H1 (cell line): ENCODE data around the gene CTNNA3.

Source experiments
- CEBPB ChIP-seq: IDR thresholded peaks from 2 replicates; pipeline ENCODE4 v1.6.1; 2012; ENCODE audit warnings: low read depth, low read length
- CHD1 ChIP-seq: IDR thresholded peaks from 2 replicates; pipeline ENCODE4 v1.6.1; 2012; ENCODE audit warnings: low read depth, low read length, improper control_type of control experiment
- CREB1 ChIP-seq: IDR thresholded peaks from 2 replicates; pipeline ENCODE4 v1.6.1; 2012; ENCODE audit warnings: inconsistent platforms
- CTCF ChIP-seq, 3 experiments: IDR thresholded peaks; 1 replicate in 2 of 3; 2 replicates in 1 of 3; pipeline versions ENCODE4 v1.5.1 to v1.6.1; 2011; ENCODE audit warnings: low read length in 3 of 3, mild to moderate bottlenecking in 3 of 3, inconsistent platforms in 2 of 3, low read depth in 1 of 3, moderate library complexity in 1 of 3; ENCODE audit not compliant: insufficient read depth in 1 of 3; ENCODE audit errors: control extremely low read depth in 1 of 3
- E2F6 ChIP-seq: IDR thresholded peaks from 2 replicates; pipeline ENCODE4 v1.6.1; 2012; ENCODE audit warnings: inconsistent platforms
- EP300 ChIP-seq, 2 experiments: IDR thresholded peaks; 1 replicate in 1 of 2; 2 replicates in 1 of 2; pipeline ENCODE4 v1.6.1; 2011 to 2012; ENCODE audit warnings: low read depth in 2 of 2, low read length in 2 of 2, mild to moderate bottlenecking in 2 of 2, borderline replicate concordance in 1 of 2, inconsistent platforms in 1 of 2, moderate library complexity in 1 of 2
- FOSL1 ChIP-seq: IDR thresholded peaks from 2 replicates; pipeline ENCODE4 v1.6.1; 2011; ENCODE audit warnings: mild to moderate bottlenecking, low read depth, low read length, moderate library complexity; ENCODE audit not compliant: insufficient read depth
- GTF2F1 ChIP-seq: IDR thresholded peaks from 2 replicates; pipeline ENCODE4 v1.6.1; 2012; ENCODE audit warnings: low read depth, low read length, improper control_type of control experiment, borderline replicate concordance
- HDAC2 ChIP-seq, 2 experiments: fragments of 300-600 bp in 1 of 2; sonication (generic) in 1 of 2; IDR thresholded peaks; 2 replicates each; pipeline ENCODE4 v1.6.1; 2011 to 2012; ENCODE audit warnings: low read depth in 2 of 2, low read length in 2 of 2, mild to moderate bottlenecking in 2 of 2, moderate library complexity in 2 of 2, borderline replicate concordance in 1 of 2, inconsistent platforms in 1 of 2
- NRF1 ChIP-seq: IDR thresholded peaks from 2 replicates; pipeline ENCODE4 v1.6.1; 2011; ENCODE audit warnings: mild to moderate bottlenecking, low read depth, low read length, improper control_type of control experiment
- RFX5 ChIP-seq: IDR thresholded peaks from 2 replicates; pipeline ENCODE4 v1.6.1; 2011; ENCODE audit warnings: low read depth, low read length, improper control_type of control experiment, borderline replicate concordance
- RXRA ChIP-seq: IDR thresholded peaks from 2 replicates; pipeline ENCODE4 v1.6.1; 2011; ENCODE audit warnings: low read depth, mild to moderate bottlenecking, low read length, moderate library complexity; ENCODE audit not compliant: insufficient read depth
- TBP ChIP-seq: IDR thresholded peaks from 2 replicates; pipeline ENCODE4 v1.6.1; 2011; ENCODE audit warnings: low read depth, low read length, improper control_type of control experiment

DNA sequence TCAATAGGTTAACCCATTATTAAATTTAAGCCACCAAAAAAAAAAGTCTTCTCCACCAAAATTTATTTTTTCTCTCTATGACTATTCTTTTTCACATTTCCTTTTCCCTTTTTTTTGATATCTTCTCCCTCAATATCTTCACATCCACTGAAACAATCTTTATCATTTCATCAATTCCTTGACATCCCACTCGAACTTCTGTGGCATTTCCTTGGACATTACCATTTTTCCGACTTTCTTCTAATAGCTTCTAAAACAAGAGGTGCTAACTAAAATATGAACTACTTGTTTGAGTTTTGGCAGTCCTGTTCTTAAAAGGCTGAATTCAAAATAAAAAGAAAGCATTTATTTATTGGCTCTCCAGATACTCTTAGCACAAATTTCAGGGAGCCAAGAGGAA lies 684 bp upstream of the CTNNA3 start:
- TF ChIP-seq RXRA, result no peak
- no peak for TF ChIP-seq CTCF (IDR thresholded peaks at IDR 0.05; ENCODE audit: control extremely low read depth in 1 of 3, insufficient read depth in 1 of 3, low read depth in 1 of 3, low read length in 3 of 3)
- no peak for TF ChIP-seq TBP
- no peak for TF ChIP-seq E2F6
- no peak for TF ChIP-seq CEBPB
- TF ChIP-seq EP300 (IDR thresholded peaks at IDR 0.05; ENCODE audit: borderline replicate concordance in 1 of 2, low read depth in 2 of 2, low read length in 2 of 2), result no peak
- TF ChIP-seq HDAC2 (IDR thresholded peaks at IDR 0.05; ENCODE audit: borderline replicate concordance in 1 of 2, low read depth in 2 of 2, low read length in 2 of 2), result no peak
- no peak for TF ChIP-seq FOSL1
- no peak for TF ChIP-seq CREB1
- no peak for TF ChIP-seq GTF2F1
- no peak for TF ChIP-seq RFX5
- no peak for TF ChIP-seq NRF1
- no peak for TF ChIP-seq CHD1
